Naive thymus-derived CD8-positive, alpha-beta T cell (primary cell): ENCODE measurements around the gene GLTP. TPM values are rescaled to one million over a fixed set of nuclear protein-coding genes. Genes with fewer than 3 reads are reported as not detected.
"Not testable (repeated sequence)": the region's sequence is repeated elsewhere in the genome, so short reads cannot be mapped to it uniquely, and the experiment has no call there.

Experiments
- ATAC-seq, 2 donors: fragments of 150-1000 bp; cut with Tn5 transposase in 1 of 2; sonication (Bioruptor Pico), chemical (Tn5 transposase) in 1 of 2; 1 replicate in 1 of 2; 2 replicates in 1 of 2; pipeline ENCODE4 v1.10.0; 2021; ENCODE audit warnings: mild to moderate bottlenecking in 2 of 2, moderate library complexity in 2 of 2
- POLR2A ChIA-PET: fragments of 350-600 bp; sonication (Branson Sonifier 250); formaldehyde crosslinking; loops from one replicate; lab custom pipeline; 2021; ENCODE audit warnings: antibody characterized with exemption; lab: Charles Lee
- DNase-seq, 10 donors: peaks; one replicate each; pipeline versions ENCODE4 v3.0.0 to v3.0.0-alpha.2; 2020 to 2022
- H3K27ac Mint-ChIP-seq, 10 donors: one replicate each; pipeline ENCODE4 v1.8.0; 2020 to 2022; ENCODE audit warnings: mild to moderate bottlenecking in 10 of 10, mixed read lengths in 10 of 10, moderate library complexity in 4 of 10, inconsistent platforms in 1 of 10
- H3K27me3 Mint-ChIP-seq, 5 donors: one replicate each; pipeline ENCODE4 v1.8.0; 2021 to 2022; ENCODE audit warnings: mixed read lengths in 5 of 5
- H3K36me3 Mint-ChIP-seq, 3 donors: one replicate each; pipeline ENCODE4 v1.8.0; 2020 to 2022; ENCODE audit warnings: mixed read lengths in 3 of 3, mild to moderate bottlenecking in 2 of 3, inconsistent platforms in 1 of 3
- H3K4me1 Mint-ChIP-seq, 4 donors: one replicate each; pipeline ENCODE4 v1.8.0; 2021 to 2022; ENCODE audit warnings: mixed read lengths in 4 of 4
- H3K4me3 Mint-ChIP-seq, 10 donors: one replicate each; pipeline ENCODE4 v1.8.0; 2020 to 2022; ENCODE audit warnings: mild to moderate bottlenecking in 10 of 10, mixed read lengths in 10 of 10, moderate library complexity in 6 of 10, inconsistent platforms in 1 of 10
- H3K9me3 Mint-ChIP-seq, 9 donors: one replicate each; pipeline ENCODE4 v1.8.0; 2020 to 2022; ENCODE audit warnings: mixed read lengths in 9 of 9, mild to moderate bottlenecking in 3 of 9, inconsistent platforms in 1 of 9, moderate library complexity in 1 of 9
- polyA plus RNA-seq, 3 donors: library from polyadenylated mRNA; unstranded; fragments of 300-500 nt; fragmentation: Illumina TruSeq; gene quantifications; one replicate each; pipeline ENCODE4 v1.2.3, GENCODE V29; 2021
- total RNA-seq, 8 experiments: library from RNA in 2 of 8; stranded (reverse) in 2 of 8; gene quantifications; one replicate each; pipeline ENCODE4 v1.2.3 and lab custom pipeline; 2021 to 2026

The GLTP gene
- total and polyA plus RNA-seq, 5 experiments from 2014 or later: 21.2 to 41.7 (median 29.7) TPM

- Mint-ChIP-seq H3K36me3 (peaks cover 0 to 34% (median 3%) of the 10 kb centered on the region in 3 donors), H3K27ac (no peak overlapping the region), H3K9me3 (no peaks in the 10 kb centered on the region), H3K4me3 (no peak overlapping the region), H3K27me3 (no peaks in the 10 kb centered on the region), H3K4me1 (peaks cover 0 to 10% (median 4%) of the 10 kb centered on the region in 4 donors)
- ATAC-seq: no peak
- DNase-seq: no peak
- POLR2A ChIA-PET: interaction anchor here (1.2 kb wide), 1 partner anchor 23 kb away, joined by 3 read pairs; no protein-coding TSS in a partner anchor
These were observed 25.0 kb downstream of the GLTP start for GRCh38 chr12:109855377-109855776.

GRCh38 chr12:109850518-109850917 lies 29.8 kb downstream of the GLTP start:
- H3K27me3 Mint-ChIP-seq, H3K4me1 Mint-ChIP-seq, DNase-seq, H3K27ac Mint-ChIP-seq, POLR2A ChIA-PET, ATAC-seq, H3K9me3 Mint-ChIP-seq, H3K4me3 Mint-ChIP-seq: not testable (repeated sequence)
- H3K36me3 Mint-ChIP-seq: peaks cover 0 to 24% (median 0%) of the 10 kb centered on the region in 3 donors

- Mint-ChIP-seq H3K27me3 (no peaks in the 10 kb centered on the region), H3K27ac (peak overlapping the region in 1 of 10 donors; percentile 1), H3K36me3 (peaks cover 0 to 11% (median 0%) of the 10 kb centered on the region in 3 donors), H3K9me3 (no peaks in the 10 kb centered on the region), H3K4me3 (no peak overlapping the region), H3K4me1 (peaks cover 0 to 13% (median 5%) of the 10 kb centered on the region in 4 donors)
- ATAC-seq: no peak
- POLR2A ChIA-PET: interaction anchor here (0.8 to 1.0 kb wide), 2 partner anchors 39 to 93 kb away, joined by 3 read pairs; no protein-coding TSS in a partner anchor
- no peak for DNase-seq
These were observed 33.1 kb downstream of the GLTP start for GRCh38 chr12:109847142-109847735.

GRCh38 chr12:109845824-109846205 lies 34.5 kb downstream of the GLTP start:
- POLR2A ChIA-PET: no interaction called here

GRCh38 chr12:109844983-109845823 lies 35.1 kb downstream of the GLTP start:
- no peaks in the 10 kb centered on the region for H3K36me3 Mint-ChIP-seq
- POLR2A ChIA-PET: no interaction called here
- DNase-seq (peak; percentile 70 to 94 (median 84)), ATAC-seq (peak; percentile 95 to 98)
- no peaks in the 10 kb centered on the region for H3K9me3 Mint-ChIP-seq
- no peaks in the 10 kb centered on the region for H3K27me3 Mint-ChIP-seq
- H3K27ac Mint-ChIP-seq: no peak overlapping the region
- peaks cover 0 to 13% (median 5%) of the 10 kb centered on the region in 4 donors for H3K4me1 Mint-ChIP-seq
- peak overlapping the region in 6 of 10 donors; percentile 3 to 64 (median 28) for H3K4me3 Mint-ChIP-seq

More at GRCh38 chr12:109845824-109846205, 34.5 kb downstream of the GLTP start:
- Mint-ChIP-seq H3K27ac (no peak overlapping the region), H3K4me1 (peaks cover 0 to 13% (median 5%) of the 10 kb centered on the region in 4 donors), H3K9me3 (no peaks in the 10 kb centered on the region), H3K36me3 (peaks cover 0 to under 1% (median 0%) of the 10 kb centered on the region in 3 donors), H3K4me3 (peak overlapping the region in 3 of 10 donors; percentile 3 to 21 (median 14)), H3K27me3 (no peaks in the 10 kb centered on the region)
- ATAC-seq (no peak), DNase-seq (no peak)

- ATAC-seq: no peak
These were observed 36.2 kb downstream of the GLTP start for GRCh38 chr12:109844091-109844490.

GRCh38 chr12:109842021-109842420 lies 38.3 kb downstream of the GLTP start:
- POLR2A ChIA-PET: no interaction called here
- Mint-ChIP-seq H3K4me1 (peaks cover 0 to 11% (median 5%) of the 10 kb centered on the region in 4 donors), H3K27ac (no peak overlapping the region), H3K27me3 (no peaks in the 10 kb centered on the region), H3K36me3 (no peaks in the 10 kb centered on the region), H3K4me3 (no peak overlapping the region), H3K9me3 (no peaks in the 10 kb centered on the region)
- ATAC-seq (no peak), DNase-seq (no peak)

More at GRCh38 chr12:109844091-109844490, 36.2 kb downstream of the GLTP start:
- Mint-ChIP-seq H3K4me3 (no peak overlapping the region), H3K36me3 (no peaks in the 10 kb centered on the region), H3K9me3 (no peaks in the 10 kb centered on the region), H3K27me3 (no peaks in the 10 kb centered on the region), H3K4me1 (peaks cover 0 to 13% (median 5%) of the 10 kb centered on the region in 4 donors), H3K27ac (peak overlapping the region in 2 of 10 donors; percentile 14 to 29)
- POLR2A ChIA-PET: no interaction called here
- DNase-seq: no peak

- DNase-seq (no peak), ATAC-seq (no peak)
- H3K27ac Mint-ChIP-seq: peak overlapping the region in 1 of 10 donors; percentile 12
- no peaks in the 10 kb centered on the region for H3K36me3 Mint-ChIP-seq
- peaks cover 0 to 11% (median 5%) of the 10 kb centered on the region in 4 donors for H3K4me1 Mint-ChIP-seq
- no peaks in the 10 kb centered on the region for H3K27me3 Mint-ChIP-seq
- no peaks in the 10 kb centered on the region for H3K9me3 Mint-ChIP-seq
- POLR2A ChIA-PET: no interaction called here
- no peak overlapping the region for H3K4me3 Mint-ChIP-seq
These were observed 39.0 kb downstream of the GLTP start for GRCh38 chr12:109841356-109841755.

GRCh38 chr12:109840305-109841074 lies 39.9 kb downstream of the GLTP start:
- no peak overlapping the region for H3K4me3 Mint-ChIP-seq
- no peaks in the 10 kb centered on the region for H3K36me3 Mint-ChIP-seq
- no peaks in the 10 kb centered on the region for H3K9me3 Mint-ChIP-seq
- POLR2A ChIA-PET: no interaction called here
- DNase-seq (no peak), ATAC-seq (no peak)
- peaks cover 0 to 4% (median 0%) of the 10 kb centered on the region in 5 donors for H3K27me3 Mint-ChIP-seq
- peaks cover 0 to 6% (median 4%) of the 10 kb centered on the region in 4 donors for H3K4me1 Mint-ChIP-seq
- H3K27ac Mint-ChIP-seq: peak overlapping the region in 1 of 10 donors; percentile 14

- POLR2A ChIA-PET: no interaction called here
- Mint-ChIP-seq H3K4me3 (no peak overlapping the region), H3K9me3 (no peaks in the 10 kb centered on the region), H3K27me3 (peaks cover 2 to 14% (median 3%) of the 10 kb centered on the region in 5 donors), H3K4me1 (peaks cover 0 to 2% (median 0%) of the 10 kb centered on the region in 4 donors), H3K36me3 (no peaks in the 10 kb centered on the region), H3K27ac (no peak overlapping the region)
- no peak for ATAC-seq
- DNase-seq: no peak
These were observed 40.9 kb downstream of the GLTP start for GRCh38 chr12:109839444-109839843.

GRCh38 chr12:109836916-109837315 lies 43.4 kb downstream of the GLTP start:
- Mint-ChIP-seq H3K9me3 (no peaks in the 10 kb centered on the region), H3K4me1 (peaks cover 1 to 5% (median 4%) of the 10 kb centered on the region in 4 donors), H3K27me3 (peaks cover 8 to 32% (median 9%) of the 10 kb centered on the region in 5 donors), H3K4me3 (no peak overlapping the region), H3K27ac (no peak overlapping the region), H3K36me3 (no peaks in the 10 kb centered on the region)
- POLR2A ChIA-PET: interaction anchor here (0.6 kb wide), 1 partner anchor 13 kb away, joined by 8 read pairs; no protein-coding TSS in a partner anchor
- DNase-seq (no peak), ATAC-seq (no peak)

- no peak for ATAC-seq
These were observed 44.5 kb downstream of the GLTP start for GRCh38 chr12:109835827-109836226.

More at GRCh38 chr12:109835827-109836226, 44.5 kb downstream of the GLTP start:
- Mint-ChIP-seq H3K36me3 (no peaks in the 10 kb centered on the region), H3K27ac (no peak overlapping the region), H3K27me3 (peaks cover 16 to 43% (median 18%) of the 10 kb centered on the region in 5 donors), H3K4me3 (no peak overlapping the region), H3K4me1 (peaks cover 1 to 5% (median 4%) of the 10 kb centered on the region in 4 donors), H3K9me3 (no peaks in the 10 kb centered on the region)
- no peak for DNase-seq
- POLR2A ChIA-PET: no interaction called here
